K562 treated with DMSO at 1 percent for 48 hours (cell line): ENCODE measurements around the gene ENOPH1. TPM values are rescaled to one million over a fixed set of nuclear protein-coding genes. Genes with fewer than 3 reads are reported as not detected.

Experiments used
- total RNA-seq: library from RNA; unstranded; fragments of 300-600 nt; gene quantifications from 2 replicates; pipeline ENCODE4 v1.2.3, GENCODE V29; 2022; ENCODE audit warnings: low replicate concordance; ENCODE audit errors: extremely low read depth

The ENOPH1 gene
- not detected in 2 replicates for total RNA-seq

GRCh38 chr4:82430193-82430963 lies at the start of gene ENOPH1, which contains the start of gene HNRNPDL:
Gene ENOPH1 (plus strand): TSS chr4:82430590. CDS start chr4:82430830, 240 bp downstream.
Gene HNRNPDL (minus strand): TSS chr4:82430462. CDS start chr4:82429690, 772 bp downstream.

Other genes starting within 250 kb of the ENOPH1 start
- not detected in 2 replicates for gene HNRNPD, start 56.6 kb upstream of the ENOPH1 start, total RNA-seq
- gene HNRNPDL, start 128 bp upstream of the ENOPH1 start, total RNA-seq, result not detected in 2 replicates
- not detected in 2 replicates for gene TMEM150C, start 131.4 kb downstream of the ENOPH1 start, total RNA-seq